NCI-H146 treated with DMSO at 0.1 percent for 48 hours (cell line): ENCODE results near the gene NDUFS1.
"Not testable (repeated sequence)": the region's sequence is repeated elsewhere in the genome, so short reads cannot be mapped to it uniquely, and the experiment has no call there.

Experiments used
- DNase-seq: peaks from one replicate; lab custom pipeline; 2025; ENCODE audit not compliant: unreplicated experiment; lab: John Stamatoyannopoulos, UW

NDUFS1 gene

GRCh38 chr2:206105541-206105940 is 53.7 kb downstream of the NDUFS1 start:
- DNase-seq, result no peak

- no peak for DNase-seq
These were observed 54.2 kb downstream of the NDUFS1 start for GRCh38 chr2:206105038-206105437.

- not testable (repeated sequence) for DNase-seq
These were observed 60.4 kb downstream of the NDUFS1 start for GRCh38 chr2:206098872-206099271.

- DNase-seq, result no peak
These were observed 60.8 kb downstream of the NDUFS1 start for GRCh38 chr2:206098471-206098870.

DNA sequence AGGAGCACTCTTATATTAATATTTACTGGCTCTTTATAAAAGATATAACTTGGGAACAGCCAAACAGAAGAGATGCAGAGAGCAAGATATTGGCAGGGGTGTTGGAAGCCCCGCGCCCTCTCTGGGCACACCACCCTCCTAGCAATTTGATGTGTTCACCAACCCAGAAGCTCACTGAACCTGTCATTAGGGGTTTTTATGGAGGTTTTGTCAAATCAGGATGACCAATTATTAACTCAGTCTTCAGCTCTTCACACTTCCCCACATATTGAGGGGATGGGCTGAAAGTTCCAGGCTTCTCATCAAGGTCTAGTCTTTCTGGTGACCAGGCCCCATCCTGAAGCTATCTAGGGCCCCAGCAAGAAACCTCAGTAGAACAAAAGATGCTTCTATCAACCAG is 62.4 kb downstream of the NDUFS1 start:
- DNase-seq, result no peak

- no peak for DNase-seq
These were observed 63.5 kb downstream of the NDUFS1 start for GRCh38 chr2:206095536-206096332.

- DNase-seq, result no peak
These were observed 66.9 kb downstream of the NDUFS1 start for GRCh38 chr2:206092297-206092696.

DNA sequence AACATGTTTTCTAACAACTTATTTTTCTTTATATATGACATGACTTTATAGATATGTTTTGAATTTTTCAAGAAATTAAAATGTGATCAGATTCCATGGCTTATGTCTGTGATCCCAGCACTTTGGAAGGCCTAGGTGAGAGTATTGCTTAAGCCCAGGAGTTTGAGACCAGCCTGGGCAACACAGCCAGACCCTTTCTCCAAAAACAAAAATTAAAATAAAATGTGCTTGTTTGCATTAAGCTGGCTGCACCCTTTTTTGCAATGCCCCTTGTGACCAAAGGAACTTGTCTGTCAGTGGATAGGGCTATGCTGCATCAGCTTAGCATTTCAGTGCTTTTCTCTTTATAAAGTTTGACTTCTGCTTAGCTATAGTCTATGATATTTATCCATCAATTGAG is 71.0 kb downstream of the NDUFS1 start:
- no peak for DNase-seq

GRCh38 chr2:206086716-206087350 is 72.4 kb downstream of the NDUFS1 start:
- DNase-seq, result peak; percentile 21

DNA sequence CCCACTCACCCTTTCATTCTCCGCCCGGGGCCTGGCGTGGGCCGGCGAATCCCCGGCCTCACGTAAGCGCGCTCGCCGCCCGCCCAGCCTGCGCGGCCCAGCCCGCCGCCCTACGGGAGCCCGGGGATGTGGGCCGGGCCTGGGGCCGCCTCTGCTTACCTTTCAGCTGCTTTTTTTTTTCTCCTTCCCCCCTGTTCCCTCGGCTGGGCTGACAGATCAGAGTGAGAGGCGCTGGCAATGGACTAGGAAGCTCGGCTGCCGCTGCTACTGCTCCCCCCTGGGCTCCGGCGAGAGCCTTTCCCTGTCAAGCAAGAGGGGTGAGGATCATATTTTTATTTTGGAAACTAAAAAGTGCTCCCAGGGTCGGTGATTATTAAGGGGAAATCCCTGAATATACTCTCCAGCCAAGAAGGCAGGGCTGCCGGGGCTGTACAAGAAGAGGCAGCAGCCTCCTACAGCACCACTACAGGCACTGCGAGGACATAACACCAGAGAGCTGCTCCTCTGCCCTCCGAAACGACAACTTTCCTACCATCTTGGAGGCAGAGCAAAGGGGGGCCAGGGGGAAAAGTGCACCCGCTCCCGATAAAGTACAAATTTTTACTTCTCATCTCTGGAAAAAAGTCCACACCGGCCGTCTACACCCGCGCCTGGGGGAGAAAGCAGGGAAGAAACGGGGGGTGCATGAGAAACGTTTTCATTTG is 73.3 kb downstream of the NDUFS1 start, which contains the start of gene INO80D:
INO80D (minus strand) TSS at position 433 of the 704 bp plus-strand sequence. CDS start 23,158 bp downstream, outside the sequence.
- DNase-seq, result peak; percentile 74

GRCh38 chr2:206084870-206085741 is 74.1 kb downstream of the NDUFS1 start:
- no peak for DNase-seq

DNA sequence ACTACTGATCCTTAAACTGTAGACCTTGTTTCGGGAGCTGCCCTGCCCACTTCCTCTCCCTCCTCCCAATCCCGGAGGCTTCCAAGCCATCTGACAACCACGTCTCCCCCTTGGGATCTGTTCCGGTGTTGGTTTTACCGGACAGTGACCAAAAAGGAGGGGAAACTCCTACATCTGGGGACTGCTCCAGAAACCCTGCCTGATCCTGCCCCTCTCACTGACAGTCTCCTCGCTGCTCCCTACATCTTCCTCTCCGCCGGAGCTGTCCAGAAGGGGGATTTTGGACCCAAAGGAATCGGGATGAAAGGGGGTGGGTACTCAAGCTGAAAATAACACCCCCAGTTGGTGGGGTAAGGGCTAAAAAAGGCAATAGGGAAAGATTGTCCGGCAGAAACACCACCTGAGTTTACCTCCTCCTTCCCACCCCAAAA is 74.8 kb downstream of the NDUFS1 start:
- peak; percentile 18 for DNase-seq

- DNase-seq, result peak; percentile 1
These were observed 75.4 kb downstream of the NDUFS1 start for GRCh38 chr2:206083602-206084438.

GRCh38 chr2:206082298-206082843 is 76.9 kb downstream of the NDUFS1 start:
- DNase-seq, result no peak

DNA sequence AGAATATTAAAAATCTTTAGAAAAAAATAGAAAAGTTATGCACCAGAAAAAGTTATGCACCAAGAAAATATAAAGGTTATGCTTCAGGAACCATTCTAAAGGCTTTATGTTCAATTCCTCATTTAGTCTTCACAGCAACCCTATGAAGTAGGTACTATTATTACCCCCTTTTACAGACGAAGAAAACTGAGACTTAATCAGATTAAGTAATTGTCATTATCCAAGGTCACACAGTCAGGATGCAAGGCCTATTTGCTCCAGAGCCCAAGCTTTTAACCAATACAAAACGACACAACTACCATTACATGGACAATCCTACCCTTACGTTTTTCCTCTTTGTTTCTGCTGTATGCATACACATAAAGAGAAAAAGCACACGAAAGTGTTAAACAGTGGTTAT is 78.3 kb downstream of the NDUFS1 start:
- no peak for DNase-seq

GRCh38 chr2:206079699-206080465 is 79.4 kb downstream of the NDUFS1 start:
- no peak for DNase-seq

GRCh38 chr2:206077879-206078278 is 81.4 kb downstream of the NDUFS1 start:
- DNase-seq, result not testable (repeated sequence)

DNA sequence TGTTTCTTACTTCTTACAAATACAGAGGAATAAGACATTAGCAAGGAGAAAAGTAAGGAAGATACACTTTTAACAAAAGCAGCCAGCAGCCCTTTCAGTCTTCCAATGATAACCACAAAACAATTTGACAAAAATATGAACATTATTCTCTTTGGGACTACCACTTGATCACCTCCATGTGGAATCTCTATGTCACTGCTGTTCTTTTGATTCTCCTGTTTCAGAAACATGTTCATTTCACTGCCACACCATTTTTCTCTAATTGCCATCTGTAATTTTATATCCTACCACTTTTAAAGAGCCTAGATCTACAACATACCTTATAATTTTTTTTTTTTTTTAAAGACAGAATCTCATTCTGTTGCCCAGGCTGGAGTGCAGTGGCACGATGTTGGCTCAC is 84.1 kb downstream of the NDUFS1 start:
- no peak for DNase-seq

GRCh38 chr2:206071807-206072206 is 87.4 kb downstream of the NDUFS1 start:
- DNase-seq, result no peak
